Measurements from ENCODE around the gene FOXO3. TPM values are rescaled to one million over a fixed set of nuclear protein-coding genes. Genes with fewer than 3 reads are reported as not detected.

FOXO3 gene
- total RNA-seq, 1 experiment from 2014 or later: 58.8 TPM

DNA sequence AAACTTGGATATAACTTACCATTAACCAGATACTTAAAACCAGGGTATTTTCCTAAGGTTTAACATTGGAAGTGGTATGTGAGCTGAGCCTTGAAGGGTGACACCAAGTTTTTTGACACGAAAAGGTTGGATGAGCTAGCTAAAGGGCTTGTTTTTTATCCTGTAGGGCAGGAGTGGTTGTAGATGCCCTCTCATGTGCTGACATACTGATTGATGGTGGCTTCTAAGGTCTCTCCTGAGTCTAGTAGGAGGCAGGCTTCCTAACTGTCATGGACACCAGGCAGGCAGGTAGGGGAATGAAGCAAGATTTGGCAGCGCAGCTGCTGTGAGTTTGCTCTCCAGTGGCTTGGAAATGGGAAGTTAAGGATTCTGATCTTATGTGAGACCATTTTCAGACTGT lies 66.1 kb downstream of the FOXO3 start:
- no peak for DNase-seq (ENCODE audit: low read depth)

GRCh38 chr6:108627692-108628550 lies 67.2 kb downstream of the FOXO3 start:
- peak; percentile 89 for DNase-seq (ENCODE audit: low read depth)

GRCh38 chr6:108630050-108630714 lies 69.5 kb downstream of the FOXO3 start:
- no peak for DNase-seq (ENCODE audit: low read depth)

- DNase-seq (ENCODE audit: low read depth): no peak
Observed at GRCh38 chr6:108632441-108632840, 71.7 kb downstream of the FOXO3 start.

- DNase-seq (ENCODE audit: low read depth): no peak
Observed at GRCh38 chr6:108633436-108633835, 72.7 kb downstream of the FOXO3 start.

DNA sequence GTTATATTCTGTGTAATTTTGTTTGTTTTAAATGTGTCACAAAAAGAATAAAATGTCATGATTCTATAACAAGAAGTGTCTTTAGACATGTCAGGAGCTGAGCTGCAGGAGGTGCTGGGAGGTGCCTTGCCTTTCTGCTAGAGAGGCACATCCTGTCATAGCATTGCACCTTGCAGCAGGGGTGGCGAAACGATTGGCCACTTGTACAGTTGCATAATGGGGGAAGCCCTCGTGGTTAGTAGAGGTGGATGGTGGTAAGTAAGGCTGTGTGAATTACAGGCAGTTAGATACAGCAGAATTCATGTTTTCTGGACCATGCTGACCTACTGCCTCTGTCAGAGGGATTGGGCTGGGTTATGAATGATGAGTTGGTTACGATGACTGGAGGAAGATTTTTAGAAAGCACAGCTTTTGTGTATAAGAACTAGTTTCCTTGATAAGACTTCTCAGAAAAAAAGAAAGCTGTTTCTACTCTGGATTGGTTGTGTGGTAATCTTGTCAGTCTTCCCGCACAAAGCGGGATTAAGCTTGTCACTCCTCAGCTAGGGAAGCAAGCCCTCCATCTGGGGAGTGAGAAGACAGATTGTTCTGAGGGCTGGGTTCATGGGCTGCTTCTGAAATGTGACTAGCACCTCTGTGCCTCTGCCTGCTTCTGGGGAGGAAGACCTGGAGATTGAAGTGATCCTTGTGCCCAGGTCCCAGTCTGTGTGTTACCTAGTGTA lies 74.9 kb downstream of the FOXO3 start:
- DNase-seq (ENCODE audit: low read depth): no peak

DNA sequence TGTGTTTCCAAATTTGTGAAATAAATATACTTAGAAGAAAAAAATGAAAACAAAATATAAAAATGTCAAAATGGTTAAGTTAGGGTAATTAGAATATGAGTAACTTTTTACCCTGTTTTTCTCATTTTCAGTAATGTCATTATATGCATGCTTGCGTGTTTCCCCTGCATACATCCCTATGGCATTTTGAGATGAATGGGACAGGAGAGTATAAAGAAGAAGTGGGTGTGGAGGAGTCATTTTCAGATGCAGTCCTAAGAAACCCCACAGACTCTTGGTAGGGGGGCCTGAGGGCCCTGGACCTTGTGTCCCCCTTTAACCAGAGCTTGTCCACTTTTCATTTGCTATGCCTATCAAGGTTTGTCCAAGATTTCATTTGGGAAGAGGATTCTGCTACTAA lies 77.2 kb downstream of the FOXO3 start:
- DNase-seq (ENCODE audit: low read depth): no peak

DNA sequence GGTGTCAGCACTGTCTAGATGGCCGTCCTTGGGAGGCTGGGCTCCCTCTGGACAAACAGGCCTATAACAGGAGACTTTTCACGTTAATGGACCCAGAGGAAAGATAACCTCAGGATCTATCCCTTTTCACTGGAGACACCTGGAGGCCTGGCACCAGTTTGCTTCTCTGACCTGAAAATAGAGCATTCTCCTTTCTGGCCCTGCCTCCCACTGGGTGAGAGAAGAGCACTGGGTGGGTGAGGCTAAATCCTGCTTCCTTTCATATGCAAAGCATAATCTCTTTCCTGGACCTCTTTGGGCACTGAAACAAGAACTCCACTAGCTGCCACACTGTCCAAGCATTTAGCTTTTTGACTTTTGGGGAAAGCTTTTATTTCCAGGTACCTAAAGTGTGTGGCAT lies 78.3 kb downstream of the FOXO3 start:
- no peak for DNase-seq (ENCODE audit: low read depth)

DNA sequence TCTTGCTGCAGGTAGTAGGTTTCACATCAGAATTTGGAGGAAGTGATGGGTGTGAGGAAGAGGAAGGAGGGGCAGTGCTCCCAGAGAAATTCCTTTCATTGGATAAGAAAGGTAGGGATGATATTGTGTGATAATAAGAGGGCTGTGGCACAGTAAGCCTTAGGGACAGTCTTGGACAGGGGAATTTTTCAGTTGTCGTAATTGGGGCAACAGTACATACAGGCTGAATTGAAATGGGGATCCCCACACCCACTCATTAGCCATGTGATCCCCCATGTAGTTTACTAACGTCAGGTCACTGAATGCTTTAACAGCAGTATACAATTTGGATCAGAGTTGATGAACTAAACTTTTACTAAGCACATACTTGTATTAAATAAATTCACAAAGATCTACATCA lies 79.4 kb downstream of the FOXO3 start:
- DNase-seq (ENCODE audit: low read depth): no peak

- no peak for DNase-seq (ENCODE audit: low read depth)
Observed at GRCh38 chr6:108643184-108643583, 82.5 kb downstream of the FOXO3 start.

- no peak for DNase-seq (ENCODE audit: low read depth)
Observed at GRCh38 chr6:108644252-108644651, 83.5 kb downstream of the FOXO3 start.

GRCh38 chr6:108648191-108648590 lies 87.5 kb downstream of the FOXO3 start:
- DNase-seq (ENCODE audit: low read depth): peak; percentile 47

GRCh38 chr6:108650325-108650724 lies 89.6 kb downstream of the FOXO3 start:
- no peak for DNase-seq (ENCODE audit: low read depth)

- peak; percentile 76 for DNase-seq (ENCODE audit: low read depth)
Observed at GRCh38 chr6:108650781-108651180, 90.1 kb downstream of the FOXO3 start.

DNA sequence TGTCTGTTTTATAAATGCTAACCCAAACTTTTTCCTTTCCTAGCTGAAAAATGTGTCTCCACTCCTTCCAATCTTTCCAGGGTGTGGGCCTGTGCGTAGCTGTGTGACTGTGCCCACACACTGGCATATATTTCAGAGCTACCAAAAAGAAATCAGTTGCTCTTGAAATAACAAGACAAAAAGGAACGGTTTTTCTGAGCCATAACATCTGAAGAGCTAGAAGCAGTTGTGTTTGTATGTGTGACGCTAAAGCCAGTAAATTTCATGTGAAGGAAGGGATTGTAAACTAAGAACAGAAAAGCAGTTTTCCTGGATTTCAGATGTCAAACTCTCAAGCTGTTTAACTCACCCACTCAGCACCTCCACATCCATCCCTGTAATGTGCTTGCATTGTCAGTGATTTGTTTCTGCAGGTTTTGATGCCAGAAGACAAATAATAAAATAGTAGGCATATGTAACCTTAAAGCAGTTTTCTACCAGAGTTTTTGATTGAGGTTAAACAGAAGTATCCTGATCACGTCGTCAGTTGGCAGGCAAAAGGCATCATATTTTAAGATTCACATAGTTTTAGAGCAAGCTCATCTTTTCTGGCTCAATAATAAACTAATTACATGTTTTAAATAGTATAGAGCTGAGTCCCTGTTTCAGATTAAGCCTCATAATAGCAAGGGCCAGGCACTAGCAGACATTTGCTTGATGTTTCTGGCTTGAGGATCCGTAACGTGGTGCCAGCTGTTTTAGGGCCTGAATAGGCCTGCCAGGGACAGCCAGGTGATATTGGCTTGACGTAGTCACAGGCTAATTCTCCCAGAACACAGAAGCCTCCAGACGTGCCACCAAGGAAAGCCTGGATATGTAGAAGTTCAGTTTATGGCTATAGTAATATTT lies 90.9 kb downstream of the FOXO3 start:
- DNase-seq (ENCODE audit: low read depth): peak; percentile 74

DNA sequence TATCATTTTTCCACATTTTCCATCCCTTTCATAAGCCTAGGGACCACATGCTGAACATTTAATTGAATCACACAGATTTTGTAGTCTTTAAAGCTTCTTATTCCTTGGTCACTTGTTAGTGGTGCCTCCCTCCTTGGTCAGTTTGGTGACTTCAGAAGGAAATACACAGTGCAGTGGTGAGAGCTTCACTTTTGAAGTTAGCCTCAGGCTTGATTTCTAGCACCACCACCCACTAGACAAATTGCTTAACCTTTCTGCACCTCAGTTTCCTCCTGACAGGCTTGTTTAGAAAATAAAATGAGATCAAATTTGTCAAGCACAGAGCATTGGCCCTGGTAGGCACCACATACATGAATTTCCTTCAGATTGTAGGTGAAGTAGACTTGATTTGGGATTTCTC lies 91.7 kb downstream of the FOXO3 start:
- no peak for DNase-seq (ENCODE audit: low read depth)

DNA sequence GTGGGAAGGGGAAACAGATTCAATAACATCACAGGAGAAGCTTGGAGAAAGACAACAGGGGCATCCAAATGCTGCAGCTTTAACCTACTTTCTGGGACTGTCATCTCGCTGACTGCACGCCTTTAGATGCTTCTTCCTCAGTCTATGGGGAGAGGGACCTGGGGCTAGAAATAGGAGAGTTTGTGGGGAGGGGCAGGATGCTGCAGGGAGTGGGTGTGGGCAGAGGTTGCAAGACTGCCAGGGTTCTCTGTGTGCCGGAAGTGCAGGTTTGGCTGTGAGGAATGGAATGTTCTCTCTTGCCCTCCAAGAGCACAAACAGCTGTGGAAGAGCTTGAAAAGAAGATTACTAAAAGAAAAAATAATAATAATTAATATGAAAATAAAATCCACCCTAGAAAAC lies 93.2 kb downstream of the FOXO3 start:
- DNase-seq (ENCODE audit: low read depth): peak; percentile 88

GRCh38 chr6:108654465-108655106 lies 93.9 kb downstream of the FOXO3 start:
- DNase-seq (ENCODE audit: low read depth): no peak

- DNase-seq (ENCODE audit: low read depth): peak; percentile 89
Observed at GRCh38 chr6:108655806-108656651, 95.3 kb downstream of the FOXO3 start.

DNA sequence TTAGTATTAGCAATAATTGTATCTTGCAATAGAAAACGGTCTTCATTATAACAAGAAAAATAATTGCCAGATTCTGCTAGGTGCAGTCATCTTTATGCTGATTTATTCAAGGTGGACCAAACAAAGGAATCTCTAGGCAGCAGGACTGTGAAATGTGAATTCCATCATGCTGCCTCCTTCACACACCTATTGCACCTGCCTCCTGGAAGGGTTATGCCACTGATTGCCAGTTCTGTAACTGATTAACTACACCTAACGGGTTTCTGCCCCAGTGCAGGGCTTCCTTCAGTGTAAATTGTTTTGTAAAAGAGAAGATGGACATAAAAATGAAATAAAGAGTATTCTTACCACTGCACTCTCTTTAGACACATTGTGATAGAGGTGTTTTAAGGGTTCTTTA lies 96.1 kb downstream of the FOXO3 start:
- DNase-seq (ENCODE audit: low read depth): no peak

All from LHCN-M2 (cell line).